ENCODE results near the gene ABCA3. TPM values are rescaled to one million over a fixed set of nuclear protein-coding genes. Genes with fewer than 3 reads are reported as not detected.
A peak's percentile ranks its signal among the peaks of the same experiment; 100 is the strongest.
"Not testable (repeated sequence)": the region's sequence is repeated elsewhere in the genome, so short reads cannot be mapped to it uniquely, and the experiment has no call there.

The ABCA3 gene
- total RNA-seq, 4 donors from 2014 or later = 2.7 to 15.0 (median 10.9) TPM

GRCh38 chr16:2267913-2268666 lies 72.4 kb downstream of the ABCA3 start, which contains the start of gene RNPS1:
TSS of gene RNPS1 (minus strand) at chr16:2268126. CDS start at chr16:2264643, 3,483 bp downstream.
- H3K4me3 ChIP-seq = peak within 1 kb of the TSS; percentile 68 to 94 (median 86)
- H3K9me3 ChIP-seq = no peaks in the 10 kb centered on the region
- H3K27ac ChIP-seq = peak within 1 kb of the TSS; percentile 93 to 99 (median 96)
- intact Hi-C loops (cut with DNase I; ENCODE audit: low total_unique reads) = loop anchor here (1.0 to 10.0 kb wide), 6 partner anchors 17 to 441 kb away; partner anchors contain the start of genes ATP6V0C, ECI1, FAHD1 and HAGH
- H3K36me3 ChIP-seq = peaks cover 0 to 11% of the 10 kb centered on the region in 2 donors
- DNase-seq = peak; percentile 87 to 93
- in situ Hi-C loops (cut with MboI; ENCODE audit: low sequenced_read_pairs in 4 of 4) = no loop called here
- H3K27me3 ChIP-seq = no peaks in the 10 kb centered on the region
- peaks cover 27 to 34% of the 10 kb centered on the region in 2 donors for H3K4me1 ChIP-seq
- peak in 2 of 5 experiments; percentile 35 to 63 for TF ChIP-seq CTCF (IDR thresholded peaks at IDR 0.05 in 4 of 5, conservative IDR thresholded peaks at IDR 0.05 in 1 of 5)
- peak; percentile 97 to 98 for TF ChIP-seq POLR2A (IDR thresholded peaks at IDR 0.05)
- peak; percentile 91 to 93 for ATAC-seq

- Histone ChIP-seq H3K27ac (peak overlapping the region; percentile 93 to 99 (median 96)), H3K36me3 (peaks cover 0 to 16% of the 10 kb centered on the region in 2 donors), H3K4me3 (peak overlapping the region; percentile 68 to 94 (median 86)), H3K4me1 (peaks cover 27 to 34% of the 10 kb centered on the region in 2 donors)
- intact Hi-C loops (cut with DNase I; ENCODE audit: low total_unique reads) = loop anchor here (5.0 to 10.0 kb wide), 3 partner anchors 247 to 440 kb away; partner anchors contain the start of genes ATP6V0C, FAHD1, HAGH and ZNF598
- in situ Hi-C loops (cut with MboI; ENCODE audit: low sequenced_read_pairs in 4 of 4); H3K27me3 ChIP-seq; H3K9me3 ChIP-seq: not testable (repeated sequence)
- peak; percentile 80 to 81 for ATAC-seq
- DNase-seq = peak in 1 of 2 donors; percentile 56
Observed at GRCh38 chr16:2267505-2267912, 73.0 kb downstream of the ABCA3 start.

GRCh38 chr16:2266887-2267286 lies 73.6 kb downstream of the ABCA3 start:
- intact Hi-C loops (cut with DNase I; ENCODE audit: low total_unique reads) = loop anchor here (5.0 to 10.0 kb wide), 3 partner anchors 248 to 440 kb away; partner anchors contain the start of genes ATP6V0C, FAHD1, HAGH and ZNF598
- Histone ChIP-seq H3K4me1 (peaks cover 27 to 34% of the 10 kb centered on the region in 2 donors), H3K36me3 (peaks cover under 1 to 23% of the 10 kb centered on the region in 2 donors), H3K4me3 (peak overlapping the region; percentile 68 to 94 (median 86)), H3K27ac (peak overlapping the region; percentile 93 to 99 (median 96))
- ATAC-seq; H3K27me3 ChIP-seq; in situ Hi-C loops (cut with MboI; ENCODE audit: low sequenced_read_pairs in 4 of 4); H3K9me3 ChIP-seq; DNase-seq: not testable (repeated sequence)

- intact Hi-C loops (cut with DNase I; ENCODE audit: low total_unique reads) = loop anchor here (10.0 kb wide), 1 partner anchor 252 kb away; the partner anchor contains the start of gene ATP6V0C
- in situ Hi-C loops (cut with MboI; ENCODE audit: low sequenced_read_pairs in 4 of 4); H3K27ac ChIP-seq; H3K4me3 ChIP-seq; DNase-seq; ATAC-seq; H3K27me3 ChIP-seq; H3K9me3 ChIP-seq: not testable (repeated sequence)
- Histone ChIP-seq H3K36me3 (peaks cover 6 to 59% of the 10 kb centered on the region in 2 donors), H3K4me1 (peaks cover 18 to 19% of the 10 kb centered on the region in 2 donors)
Observed at GRCh38 chr16:2263026-2263425, 77.5 kb downstream of the ABCA3 start.

- ATAC-seq (no peak), DNase-seq (no peak)
- in situ Hi-C loops (cut with MboI; ENCODE audit: low sequenced_read_pairs in 4 of 4) (no loop called here), intact Hi-C loops (cut with DNase I; ENCODE audit: low total_unique reads) (loop anchor here (10.0 kb wide), 1 partner anchor 255 kb away; the partner anchor contains the start of gene ATP6V0C)
- Histone ChIP-seq H3K36me3 (peaks cover 6 to 87% of the 10 kb centered on the region in 2 donors), H3K9me3 (no peaks in the 10 kb centered on the region), H3K27ac (no peak overlapping the region), H3K4me1 (peaks cover under 1 to 3% of the 10 kb centered on the region in 2 donors), H3K4me3 (no peak overlapping the region), H3K27me3 (no peaks in the 10 kb centered on the region)
- TF ChIP-seq POLR2A (IDR thresholded peaks at IDR 0.05) = no peak
- TF ChIP-seq CTCF (IDR thresholded peaks at IDR 0.05 in 4 of 5, conservative IDR thresholded peaks at IDR 0.05 in 1 of 5) = no peak
Observed at GRCh38 chr16:2260250-2260649, 80.3 kb downstream of the ABCA3 start.

GRCh38 chr16:2258530-2258929 lies 82.0 kb downstream of the ABCA3 start:
- DNase-seq; H3K27me3 ChIP-seq; intact Hi-C loops (cut with DNase I; ENCODE audit: low total_unique reads); ATAC-seq; H3K4me3 ChIP-seq; H3K27ac ChIP-seq; in situ Hi-C loops (cut with MboI; ENCODE audit: low sequenced_read_pairs in 4 of 4); H3K4me1 ChIP-seq; H3K9me3 ChIP-seq: not testable (repeated sequence)
- peaks cover 6 to 98% of the 10 kb centered on the region in 2 donors for H3K36me3 ChIP-seq

Data from gastrocnemius medialis (tissue), 4 donors.